WERI-Rb-1 (cell line): Measurements from ENCODE around the gene GAK.

Experiments
- DNase-seq: peaks from one replicate; pipeline ENCODE4 v3.0.0-alpha.2; 2020
- H3K27ac ChIP-seq: fragments of 250-450 bp; sonication (Bioruptor Pico); 2 replicates; pipeline ENCODE4 v1.5.1; 2020; ENCODE audit warnings: mild to moderate bottlenecking, moderate library complexity
- H3K27me3 ChIP-seq: fragments of 250-450 bp; sonication (Bioruptor Pico); 2 replicates; pipeline ENCODE4 v1.5.1; 2021; ENCODE audit warnings: mild to moderate bottlenecking, low read depth, moderate library complexity; ENCODE audit not compliant: insufficient read depth, severe bottlenecking
- H3K36me3 ChIP-seq: fragments of 250-450 bp; sonication (Bioruptor Pico); 2 replicates; pipeline ENCODE4 v1.5.1; 2020; ENCODE audit warnings: mild to moderate bottlenecking, moderate library complexity
- H3K4me3 ChIP-seq: 2 replicates; pipeline ENCODE4 v1.5.1; 2011; ENCODE audit warnings: low read depth, mild to moderate bottlenecking, control low read depth, low read length
- H3K9me3 ChIP-seq: fragments of 250-450 bp; sonication (Bioruptor Pico); 2 replicates; pipeline ENCODE4 v1.5.1; 2021; ENCODE audit warnings: mild to moderate bottlenecking, moderate library complexity; ENCODE audit not compliant: severe bottlenecking
- TF ChIP-seq, protein P1 (sequence below): IDR thresholded peaks from 2 replicates; pipeline ENCODE4 v1.5.1; 2011; ENCODE audit warnings: low read depth, mild to moderate bottlenecking, control low read depth, inconsistent platforms, low read length

Gene GAK

DNA sequence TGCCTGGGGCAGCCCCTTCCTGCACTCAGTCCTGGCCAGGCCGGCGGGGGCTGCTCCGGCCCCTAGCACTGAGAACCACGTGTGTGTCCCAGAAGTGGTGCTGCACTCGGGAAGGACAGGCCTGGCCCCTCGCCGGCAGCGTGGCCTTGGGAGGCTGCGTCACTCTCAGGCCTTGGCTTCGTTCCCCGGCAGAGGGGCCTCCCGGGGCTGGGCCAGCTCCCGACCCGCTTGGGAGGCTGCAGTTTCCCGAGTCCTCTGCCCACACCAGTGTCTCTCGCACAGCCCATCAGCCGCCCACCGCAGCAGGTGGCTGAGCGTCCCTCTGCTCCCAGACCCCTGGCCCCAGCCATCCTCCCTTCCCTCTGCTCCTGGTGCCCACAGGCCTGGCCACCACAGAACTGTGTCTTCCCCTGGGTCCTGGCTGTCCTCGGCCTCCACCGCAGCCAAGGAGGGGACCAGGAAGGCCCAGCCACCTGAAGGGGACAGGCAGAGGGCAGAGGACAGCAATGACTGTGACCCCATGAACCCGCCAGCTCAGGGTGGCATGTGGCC lies 95.3 kb downstream of the GAK start:
- Histone ChIP-seq H3K4me3 (no peak overlapping the region), H3K27me3 (no peaks in the 10 kb centered on the region), H3K9me3 (peaks cover 26% of the 10 kb centered on the region), H3K36me3 (peaks cover 10% of the 10 kb centered on the region), H3K27ac (no peak overlapping the region)
- TF ChIP-seq, protein P1, sequence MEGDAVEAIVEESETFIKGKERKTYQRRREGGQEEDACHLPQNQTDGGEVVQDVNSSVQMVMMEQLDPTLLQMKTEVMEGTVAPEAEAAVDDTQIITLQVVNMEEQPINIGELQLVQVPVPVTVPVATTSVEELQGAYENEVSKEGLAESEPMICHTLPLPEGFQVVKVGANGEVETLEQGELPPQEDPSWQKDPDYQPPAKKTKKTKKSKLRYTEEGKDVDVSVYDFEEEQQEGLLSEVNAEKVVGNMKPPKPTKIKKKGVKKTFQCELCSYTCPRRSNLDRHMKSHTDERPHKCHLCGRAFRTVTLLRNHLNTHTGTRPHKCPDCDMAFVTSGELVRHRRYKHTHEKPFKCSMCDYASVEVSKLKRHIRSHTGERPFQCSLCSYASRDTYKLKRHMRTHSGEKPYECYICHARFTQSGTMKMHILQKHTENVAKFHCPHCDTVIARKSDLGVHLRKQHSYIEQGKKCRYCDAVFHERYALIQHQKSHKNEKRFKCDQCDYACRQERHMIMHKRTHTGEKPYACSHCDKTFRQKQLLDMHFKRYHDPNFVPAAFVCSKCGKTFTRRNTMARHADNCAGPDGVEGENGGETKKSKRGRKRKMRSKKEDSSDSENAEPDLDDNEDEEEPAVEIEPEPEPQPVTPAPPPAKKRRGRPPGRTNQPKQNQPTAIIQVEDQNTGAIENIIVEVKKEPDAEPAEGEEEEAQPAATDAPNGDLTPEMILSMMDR: no peak
- no peak for DNase-seq

GRCh38 chr4:836003-836511 lies 96.1 kb downstream of the GAK start:
- TF ChIP-seq, protein P1: no peak
- no peak overlapping the region for H3K27ac ChIP-seq
- 0 out of 2 replicates have a peak, but pooled peaks cover 5% of the 10 kb centered on the region for H3K36me3 ChIP-seq
- peaks cover 28% of the 10 kb centered on the region for H3K9me3 ChIP-seq
- no peaks in the 10 kb centered on the region for H3K27me3 ChIP-seq
- DNase-seq: no peak
- H3K4me3 ChIP-seq: no peak overlapping the region

- H3K27me3 ChIP-seq: no peaks in the 10 kb centered on the region
- DNase-seq: no peak
- no peak overlapping the region for H3K4me3 ChIP-seq
- H3K36me3 ChIP-seq: 0 out of 2 replicates have a peak, but pooled peaks cover 5% of the 10 kb centered on the region
- no peak overlapping the region for H3K27ac ChIP-seq
- TF ChIP-seq, protein P1: no peak
- peaks cover 31% of the 10 kb centered on the region for H3K9me3 ChIP-seq
Measured at GRCh38 chr4:835148-836002, 96.7 kb downstream of the GAK start.

GRCh38 chr4:834368-835147 lies 97.6 kb downstream of the GAK start:
- Histone ChIP-seq H3K27ac (no peak overlapping the region; the same call in 1 of the 2 replicates), H3K9me3 (peaks cover 31% of the 10 kb centered on the region), H3K27me3 (no peaks in the 10 kb centered on the region), H3K4me3 (no peak overlapping the region), H3K36me3 (0 out of 2 replicates have a peak, but pooled peaks cover 5% of the 10 kb centered on the region)
- TF ChIP-seq, protein P1: no peak
- DNase-seq: no peak

GRCh38 chr4:833731-834367 lies 98.3 kb downstream of the GAK start:
- no peak for DNase-seq
- TF ChIP-seq, protein P1: no peak
- Histone ChIP-seq H3K27me3 (no peaks in the 10 kb centered on the region), H3K27ac (no peak overlapping the region; the same call in 1 of the 2 replicates), H3K4me3 (no peak overlapping the region), H3K9me3 (peaks cover 24% of the 10 kb centered on the region), H3K36me3 (0 out of 2 replicates have a peak, but pooled peaks cover 3% of the 10 kb centered on the region)
